GM19372 (cell line): ENCODE measurements around the gene NDE1.
"Not testable (repeated sequence)": the region's sequence is repeated elsewhere in the genome, so short reads cannot be mapped to it uniquely, and the experiment has no call there.

Experiments
- ATAC-seq: cut with Tn5 transposase; IDR thresholded peaks from one replicate; pipeline ENCODE4 v1.9.1; 2021; ENCODE audit warnings: mild to moderate bottlenecking, low read depth, moderate library complexity; ENCODE audit not compliant: unreplicated experiment

The NDE1 gene

DNA sequence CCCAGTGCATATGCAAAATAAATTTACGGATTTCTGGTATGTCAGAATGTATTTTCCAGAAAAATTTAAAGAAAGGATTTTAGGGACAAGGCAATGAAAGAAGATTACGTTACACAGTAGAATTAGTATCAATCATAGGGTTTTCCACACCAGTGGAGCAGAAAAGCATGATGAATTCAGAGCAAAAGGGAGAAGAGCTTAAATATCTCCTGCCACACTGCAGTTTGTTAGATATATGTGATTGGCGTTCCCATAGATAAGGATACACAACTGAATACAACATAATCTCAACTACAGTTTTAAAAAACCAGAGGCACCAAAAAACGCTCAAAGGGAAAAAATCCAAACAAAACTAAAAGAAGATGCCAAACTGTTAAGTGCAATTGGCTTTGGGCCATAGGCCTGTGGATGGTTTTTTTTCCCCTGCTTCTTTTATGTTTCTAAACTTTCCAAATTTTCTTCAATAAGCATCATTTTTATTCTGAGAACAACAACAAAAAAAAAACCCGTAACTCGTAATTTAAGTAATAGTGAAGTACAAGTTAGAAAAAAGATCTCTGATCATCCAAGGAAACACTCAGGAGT lies 29.3 kb upstream of the NDE1 start:
- no peak for ATAC-seq

DNA sequence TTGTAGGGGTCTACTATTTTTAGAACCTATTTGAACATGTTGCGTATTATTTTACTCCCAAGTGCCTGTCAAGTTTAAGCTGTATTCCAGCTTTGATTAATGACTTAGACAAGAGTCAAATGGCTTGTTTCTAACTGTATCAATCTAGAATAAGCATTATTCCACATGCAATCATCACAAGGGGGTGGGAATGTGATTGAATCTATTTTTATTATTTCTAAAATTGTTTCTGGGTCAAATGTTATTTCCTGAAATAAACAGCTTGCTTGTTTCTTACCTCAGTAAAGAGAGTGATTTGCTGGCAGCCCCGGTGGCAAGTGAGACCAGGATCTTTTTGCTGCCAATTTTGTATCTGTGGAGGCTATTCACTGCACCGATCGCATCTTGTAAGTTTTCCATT lies 28.6 kb upstream of the NDE1 start:
- no peak for ATAC-seq

DNA sequence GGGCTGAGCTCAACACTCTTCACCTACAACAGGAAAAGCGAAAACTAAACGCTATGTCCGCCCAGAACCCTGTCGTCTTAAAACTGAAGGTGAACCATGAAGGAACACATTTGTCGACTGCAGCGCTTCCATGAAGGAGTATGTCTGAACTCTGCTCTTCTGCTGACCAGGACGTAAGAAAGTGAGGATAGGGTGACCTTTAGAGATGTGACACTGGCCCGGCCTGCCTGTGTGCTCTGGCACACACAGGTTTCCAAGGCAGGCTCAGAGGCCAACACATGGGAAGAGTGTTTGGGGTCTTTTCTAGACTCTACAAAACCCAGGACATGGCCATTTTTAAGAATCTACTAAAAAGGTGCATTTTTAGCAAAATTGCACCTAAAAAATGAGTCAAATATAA lies 28.2 kb upstream of the NDE1 start:
- no peak for ATAC-seq

DNA sequence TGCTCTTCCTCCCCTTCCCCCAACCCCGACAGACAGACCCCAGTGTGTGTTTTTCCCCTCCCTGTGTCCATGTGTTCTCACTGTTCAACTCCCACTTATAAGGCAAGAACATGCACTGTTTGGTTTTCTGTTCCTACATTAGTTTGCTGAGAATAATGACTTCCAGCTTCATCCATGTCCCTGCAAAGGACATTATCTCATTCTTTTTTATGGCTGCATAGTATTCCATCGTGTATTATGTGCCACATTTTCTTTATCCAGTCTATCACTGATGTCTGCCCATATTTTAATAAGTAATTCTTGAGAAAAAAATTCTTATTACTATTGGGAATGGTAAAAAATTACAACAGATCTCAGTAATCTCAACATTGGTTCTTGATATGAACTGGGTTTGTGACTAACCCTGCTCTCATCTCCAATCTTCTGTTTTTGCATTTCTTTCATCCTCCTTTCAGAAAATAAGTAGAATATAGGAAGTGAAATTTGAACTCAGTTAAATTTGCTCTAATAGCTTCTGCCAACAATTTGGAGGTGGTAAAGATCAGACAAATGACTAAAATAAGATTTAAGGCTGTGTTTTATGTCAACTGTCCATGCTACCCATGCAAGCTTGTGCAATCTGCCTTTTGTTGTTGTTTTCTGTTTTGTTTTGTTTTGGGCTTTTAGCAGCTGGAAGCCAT lies 18.2 kb upstream of the NDE1 start:
- no peak for ATAC-seq

DNA sequence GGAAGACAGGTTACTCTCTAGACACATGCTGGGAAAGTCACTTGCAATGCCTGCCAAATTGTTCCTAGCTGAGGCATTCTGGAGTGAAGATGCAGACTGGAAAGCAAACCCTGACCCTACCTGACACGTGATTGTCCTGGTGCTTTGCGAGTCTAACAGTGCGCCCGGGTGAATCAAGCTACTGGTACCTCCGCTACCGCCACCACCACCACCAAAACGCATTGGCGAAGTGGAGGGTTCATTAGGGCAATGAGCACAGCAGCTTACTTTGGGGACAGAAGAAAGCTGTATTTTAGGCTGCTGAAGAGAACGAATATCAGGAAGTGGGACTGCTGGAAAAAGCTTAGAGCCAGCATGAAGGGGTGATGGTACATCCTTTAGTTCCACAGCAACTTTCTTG lies 14.1 kb upstream of the NDE1 start:
- ATAC-seq: no peak

DNA sequence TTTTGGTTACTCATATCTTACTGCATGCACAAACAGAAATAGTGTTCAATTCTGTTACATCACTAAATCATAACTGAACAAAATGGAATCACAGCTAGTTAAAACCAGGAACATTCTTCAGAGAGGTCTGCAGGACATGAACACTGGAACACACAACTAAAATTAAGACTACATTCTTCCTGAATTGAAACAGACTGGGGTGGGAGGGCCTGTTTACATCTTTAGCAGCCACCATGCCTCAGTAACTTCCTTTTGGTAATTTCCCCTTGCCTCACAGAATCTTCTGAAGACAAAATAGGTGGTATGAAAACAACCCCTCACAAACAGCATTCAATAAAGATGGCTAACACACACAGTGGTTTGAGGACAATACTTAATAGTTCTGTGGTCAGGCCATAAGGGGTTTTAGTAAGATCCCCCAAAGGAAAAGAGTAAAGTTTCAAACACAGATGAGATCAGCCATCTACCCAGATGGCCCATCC lies 13.6 kb upstream of the NDE1 start:
- no peak for ATAC-seq

DNA sequence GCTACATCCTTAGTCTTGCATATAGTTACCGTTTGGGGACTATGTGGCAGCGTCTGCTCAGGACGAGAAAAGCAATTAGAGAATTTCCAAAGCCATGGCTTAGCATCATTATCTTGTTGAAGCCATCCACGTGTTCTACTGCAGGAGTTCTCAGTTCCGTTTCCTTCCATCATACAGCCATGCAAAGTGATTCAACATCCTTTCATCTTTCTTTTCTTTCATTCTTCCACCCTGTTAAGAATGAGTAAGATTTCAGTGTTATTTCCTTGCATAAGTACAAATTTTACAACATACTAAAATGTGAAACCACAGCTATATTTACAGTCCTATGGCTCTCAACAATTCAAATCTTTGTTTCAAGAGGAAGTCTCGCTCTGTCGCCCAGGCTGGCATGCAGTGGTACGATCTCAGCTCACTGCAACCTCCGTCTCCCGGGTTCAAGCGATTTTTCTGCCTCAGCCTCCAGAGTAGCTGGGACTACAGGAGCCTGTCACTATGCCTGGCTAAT lies 10.9 kb upstream of the NDE1 start:
- no peak for ATAC-seq

DNA sequence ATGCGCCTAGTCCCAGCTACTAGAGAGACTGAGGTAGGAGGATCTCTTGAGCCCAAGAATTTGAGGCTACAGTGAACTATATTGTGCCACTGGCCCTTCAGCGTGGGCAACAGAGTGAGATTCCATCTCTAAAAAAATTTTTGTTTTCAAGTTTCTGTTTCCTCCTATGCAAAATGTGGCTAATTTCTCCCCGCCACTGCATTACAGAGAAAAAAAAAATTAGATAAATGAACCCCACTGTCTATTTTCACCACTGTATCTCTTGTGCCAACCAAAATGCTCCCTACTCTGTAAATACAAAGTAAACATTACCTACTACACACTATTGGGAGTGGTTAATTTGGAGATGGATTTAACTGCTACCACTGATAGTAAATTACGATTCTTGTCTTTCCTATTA lies 9.1 kb upstream of the NDE1 start:
- ATAC-seq: no peak

DNA sequence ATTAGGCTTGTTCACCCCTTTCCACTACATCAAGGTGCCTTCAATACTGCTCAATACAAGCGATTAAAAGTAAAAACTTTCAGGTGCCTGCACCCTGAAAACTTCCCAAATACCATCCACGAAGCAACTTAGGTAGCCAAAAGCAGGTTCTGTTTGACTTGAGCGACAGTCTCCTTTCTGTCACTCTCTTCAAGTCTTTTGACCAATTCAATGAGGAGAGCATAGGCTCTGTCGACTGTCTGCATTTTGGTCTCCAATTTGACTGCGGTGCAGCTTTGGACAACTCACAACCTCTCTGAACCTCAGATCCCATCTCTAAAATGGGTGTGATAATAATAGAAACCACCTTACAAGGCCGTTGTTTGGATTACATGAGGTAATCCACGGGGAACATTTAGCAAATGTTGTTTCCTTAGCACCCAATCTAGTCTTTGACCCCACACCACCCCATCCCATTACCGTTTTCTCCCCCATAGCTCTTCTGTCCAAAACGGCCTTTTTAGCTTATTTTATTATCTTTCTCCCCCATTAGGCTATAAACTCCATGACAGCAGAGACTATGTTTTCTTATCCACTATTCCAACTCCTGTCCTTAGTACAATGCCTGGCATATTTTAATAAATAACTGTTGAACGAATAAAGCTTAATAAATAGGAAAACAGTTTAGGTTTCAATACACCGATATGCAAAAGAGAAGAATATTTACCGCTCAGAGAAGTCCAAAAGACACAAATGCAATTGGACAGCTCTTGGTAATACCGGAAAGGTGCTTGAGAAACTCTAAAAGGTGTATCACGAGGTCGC lies 8.1 kb upstream of the NDE1 start:
- ATAC-seq: no peak

DNA sequence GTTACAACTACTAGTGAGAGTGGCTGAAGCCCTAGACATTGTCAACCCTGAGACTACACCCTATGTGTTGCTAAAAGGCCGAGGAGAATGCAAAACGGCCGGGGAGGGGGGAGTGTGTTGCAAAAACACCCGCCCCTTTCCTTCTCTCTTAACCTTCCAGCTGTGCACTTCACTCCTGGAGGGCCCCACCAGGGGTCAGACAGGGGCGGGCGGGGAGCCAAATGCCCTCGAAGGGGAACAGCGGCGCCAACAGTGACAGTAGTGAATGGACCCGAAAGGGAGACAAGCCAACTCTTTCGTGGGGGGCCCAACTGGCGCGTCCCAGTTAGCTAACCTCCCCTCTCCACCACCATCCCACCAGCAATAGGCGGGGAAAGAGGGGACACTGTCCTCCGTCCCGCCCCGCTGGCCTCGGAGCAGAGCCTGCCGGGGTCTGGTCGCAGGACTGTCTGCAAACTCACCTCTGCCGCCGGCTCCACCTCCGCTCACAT lies 7.4 kb upstream of the NDE1 start:
- ATAC-seq: peak; percentile 52

DNA sequence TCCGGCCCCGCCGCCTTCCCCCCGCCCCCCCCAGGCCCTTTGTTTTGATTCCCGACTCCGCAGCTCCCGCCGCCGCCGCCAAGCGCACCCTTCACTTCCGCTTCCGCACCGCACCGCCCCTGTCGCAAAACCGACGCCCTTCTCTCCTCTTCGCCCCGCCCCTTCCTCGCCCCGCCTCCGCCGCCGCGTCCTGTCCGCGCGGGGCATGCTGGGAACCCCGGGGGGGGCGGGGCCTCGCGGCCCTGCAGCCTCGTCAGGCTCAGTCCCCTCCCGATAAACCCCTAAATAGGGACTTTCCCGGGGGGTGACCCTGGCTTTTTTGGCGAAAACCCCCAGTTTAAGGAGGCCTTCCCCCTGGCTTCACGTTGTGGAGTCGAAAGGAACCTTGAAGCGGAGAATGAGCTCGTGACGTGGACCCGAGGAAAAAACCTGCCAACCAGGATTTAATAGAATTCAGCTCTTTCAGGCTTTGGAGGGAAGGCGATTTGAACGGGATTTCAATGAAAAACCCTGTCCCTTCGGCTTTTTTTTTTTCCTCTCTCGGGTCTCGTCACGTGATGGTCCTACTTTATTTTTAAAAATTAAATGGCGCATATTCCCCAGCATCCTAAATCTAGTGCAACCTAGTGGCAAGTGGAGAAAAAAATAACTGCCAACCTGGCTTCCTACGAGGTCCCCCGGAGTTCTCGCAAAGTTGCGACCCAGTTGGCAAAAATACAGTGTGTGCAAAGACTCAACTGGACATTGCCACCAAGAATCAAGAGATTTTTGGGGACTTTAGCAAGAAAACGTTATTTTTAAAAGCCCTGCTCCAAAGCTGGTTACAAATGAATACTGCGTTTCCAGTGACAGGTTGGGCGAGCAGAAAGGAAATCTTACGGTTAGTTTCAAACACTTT lies 6.7 kb upstream of the NDE1 start, which contains the start of gene MARF1:
Gene MARF1, minus strand, starts transcription at position 107 of the 898 bp plus-strand sequence. CDS start 3,921 bp downstream, outside the sequence.
- peak; percentile 60 for ATAC-seq

DNA sequence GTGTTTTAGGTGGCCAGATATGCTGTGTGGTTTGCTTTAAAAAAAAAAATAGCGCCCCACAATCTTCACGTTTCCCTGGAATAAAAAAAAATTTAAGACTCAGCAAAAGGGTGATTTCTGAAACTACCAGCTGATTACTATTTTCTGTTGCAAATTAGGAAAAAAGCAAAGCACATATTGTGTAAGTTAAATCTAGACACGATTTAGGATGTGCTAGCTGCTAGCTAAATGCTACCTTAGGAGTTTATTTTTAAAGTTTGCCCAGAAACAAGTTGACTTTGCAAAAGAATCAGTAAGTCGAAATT lies 6.1 kb upstream of the NDE1 start:
- ATAC-seq: no peak

DNA sequence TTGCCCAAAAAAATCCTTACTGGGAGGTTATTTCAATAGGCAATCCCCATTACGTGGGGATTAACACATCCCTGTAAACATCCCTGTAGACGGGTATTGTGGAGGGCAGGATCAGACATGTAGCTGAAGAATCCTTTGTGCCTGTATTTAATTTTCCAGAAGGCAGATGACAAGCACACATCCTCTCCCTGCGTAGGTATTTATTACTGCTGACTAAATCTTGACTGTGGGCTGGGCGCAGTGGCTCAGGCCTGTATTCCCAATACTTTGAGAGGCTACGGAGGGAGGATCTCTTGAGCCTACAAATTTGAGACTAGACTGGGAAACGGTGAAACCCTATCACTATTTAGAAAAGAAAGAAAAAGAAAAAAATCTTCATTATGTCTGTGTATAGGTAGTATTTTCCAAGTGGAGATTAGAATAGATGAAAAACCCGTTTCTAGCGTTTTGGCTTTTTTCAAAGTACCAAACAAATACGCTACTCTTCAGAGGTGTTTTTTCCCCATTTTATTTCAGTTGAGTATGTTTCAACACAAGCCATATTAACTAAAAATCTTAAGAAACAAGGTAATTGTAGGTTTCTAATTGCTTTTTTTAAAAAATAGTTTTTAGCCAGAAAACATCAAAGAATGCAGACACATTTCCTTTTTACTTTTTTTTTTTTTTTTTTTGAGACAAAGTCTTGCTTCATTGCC lies 5.6 kb upstream of the NDE1 start:
- ATAC-seq: no peak

DNA sequence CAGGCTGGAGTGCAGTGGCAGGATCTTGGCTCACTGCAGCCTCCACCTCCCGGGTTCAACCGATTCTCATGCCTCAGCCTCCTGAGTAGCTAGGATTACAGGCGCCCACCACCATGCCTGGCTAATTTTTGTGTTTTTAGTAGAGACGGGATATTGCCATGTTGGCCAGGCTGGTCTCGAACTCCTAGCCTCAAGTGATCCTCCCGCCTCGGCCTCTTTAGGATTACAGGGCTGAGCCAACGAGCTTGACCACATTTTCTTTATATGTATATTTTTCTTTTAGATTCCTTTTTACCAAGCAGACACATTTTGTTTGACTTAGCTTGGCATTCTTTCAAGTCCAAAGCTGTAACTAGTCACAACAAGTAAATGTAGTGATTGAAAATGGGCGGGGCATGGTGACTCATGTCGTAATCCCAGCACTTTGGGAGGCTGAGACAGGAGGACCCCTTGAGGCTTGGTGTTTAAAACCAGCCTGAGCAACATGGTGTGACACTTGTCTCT lies 5.0 kb upstream of the NDE1 start:
- ATAC-seq: not testable (repeated sequence)

DNA sequence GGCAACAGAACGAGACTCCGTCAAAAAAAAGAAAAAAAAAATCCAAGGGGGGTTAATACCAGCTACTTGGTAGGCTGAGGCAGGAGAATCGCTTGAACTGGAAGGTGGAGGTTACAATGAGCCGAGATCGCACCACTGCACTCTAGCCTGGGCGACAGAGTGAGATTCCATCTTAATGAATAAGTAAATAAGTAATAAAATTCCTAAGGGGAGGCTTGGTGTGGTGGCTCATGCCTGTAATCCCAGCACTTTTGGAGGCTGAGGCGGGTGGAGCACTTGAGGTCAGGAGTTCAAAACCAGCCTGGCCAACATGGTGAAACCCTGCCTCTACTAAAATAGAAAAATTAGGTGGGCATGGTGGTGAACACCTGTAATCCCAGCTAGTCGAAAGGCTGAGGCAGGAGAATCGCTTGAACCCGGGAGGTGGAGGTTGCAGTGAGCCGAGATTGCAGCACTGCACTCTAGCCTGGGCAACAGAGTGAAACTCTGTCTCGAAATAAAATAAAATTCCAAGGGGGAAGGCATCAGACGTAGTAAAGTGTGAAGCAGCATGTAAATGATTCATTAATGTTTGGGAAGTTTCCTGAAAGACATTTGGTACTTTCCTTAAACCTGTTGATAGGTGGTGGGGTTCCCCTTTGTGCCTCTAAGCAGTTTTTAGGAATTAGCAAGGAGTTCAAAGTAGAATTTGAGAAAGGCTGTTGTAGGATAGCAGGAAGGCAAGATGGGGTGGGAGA lies 3.3 kb upstream of the NDE1 start:
- ATAC-seq: not testable (repeated sequence)

DNA sequence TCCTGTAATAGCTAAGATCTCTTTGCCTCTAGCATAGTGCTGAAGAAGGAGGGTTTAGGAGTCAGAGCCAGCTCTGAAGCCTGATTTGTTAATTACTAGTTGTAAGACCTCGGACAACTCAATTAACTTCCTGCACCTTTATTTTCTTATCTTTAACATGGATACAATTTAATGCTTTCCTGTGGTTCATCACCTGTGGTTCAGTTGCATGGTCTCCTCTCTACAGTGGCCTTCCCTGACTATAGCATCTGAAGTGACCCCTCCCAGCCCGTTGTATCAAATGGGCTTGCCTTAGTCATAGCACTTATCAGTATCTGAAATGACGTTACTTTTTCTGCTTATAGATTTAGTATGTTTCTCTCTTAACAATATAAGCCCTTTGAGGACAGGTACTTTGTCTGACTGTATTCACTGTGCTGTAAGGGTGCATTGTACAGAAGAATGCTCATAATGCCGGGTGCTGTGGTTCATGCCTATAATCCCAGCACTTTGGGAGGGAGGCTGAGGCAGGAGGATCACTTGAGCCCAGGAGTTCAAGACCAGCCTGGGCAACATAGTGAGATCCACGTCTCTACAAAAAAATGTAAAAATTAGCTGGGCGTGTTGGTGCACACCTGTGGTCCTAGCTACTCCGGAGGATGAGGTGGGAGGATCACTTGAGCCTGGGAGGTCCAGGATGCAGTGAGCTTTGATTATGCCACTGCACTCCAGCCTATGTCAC lies 2.6 kb upstream of the NDE1 start:
- ATAC-seq: no peak

DNA sequence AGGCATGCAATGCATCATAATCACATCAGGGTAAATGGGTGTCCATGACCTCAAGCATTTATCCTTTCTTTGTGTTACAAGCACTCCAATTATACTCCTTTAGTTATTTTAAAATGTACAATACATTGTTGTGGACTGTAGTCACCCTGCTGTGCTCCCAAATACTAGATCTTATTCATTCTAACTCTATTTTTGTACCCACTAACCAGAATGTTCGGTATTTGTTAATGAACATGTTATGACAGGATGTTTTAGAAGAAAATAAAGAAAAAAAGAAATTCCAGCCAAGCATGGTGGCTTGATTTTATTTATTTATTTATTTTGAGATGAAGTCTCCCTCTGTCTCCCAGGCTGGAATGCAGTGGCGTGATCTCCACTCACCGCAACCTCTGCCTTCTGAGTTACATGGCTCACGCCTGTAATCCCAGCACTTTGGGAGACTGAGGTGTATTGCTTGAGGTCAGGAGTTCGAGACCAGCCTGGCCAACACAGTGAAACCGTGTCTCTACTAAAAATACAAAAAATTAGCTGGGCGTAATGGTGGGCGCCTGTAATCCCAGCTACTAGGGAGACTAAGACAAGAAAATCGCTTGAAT lies 1.8 kb upstream of the NDE1 start:
- ATAC-seq: no peak

DNA sequence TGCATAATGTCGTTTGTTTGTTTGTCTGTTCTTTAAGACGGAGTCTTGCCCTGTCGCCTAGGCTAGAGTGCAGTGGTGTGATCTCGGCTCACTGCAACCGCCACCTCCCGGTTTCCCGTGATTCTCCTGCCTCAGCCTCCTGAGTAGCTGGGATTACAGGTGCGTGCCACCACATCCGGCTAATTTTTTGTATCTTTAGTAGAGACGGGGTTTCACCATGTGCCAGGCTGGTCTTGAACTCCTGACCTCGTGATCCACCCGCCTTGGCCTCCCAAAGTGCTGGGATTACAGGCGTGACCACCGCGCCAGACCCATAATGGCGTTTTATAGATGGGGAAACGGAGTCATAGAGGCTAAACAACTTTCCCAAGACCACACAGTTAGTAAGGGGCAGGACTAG lies 734 bp upstream of the NDE1 start:
- ATAC-seq: not testable (repeated sequence)
